ENCODE data around the gene RNF125. TPM values are rescaled to one million over a fixed set of nuclear protein-coding genes. Genes with fewer than 3 reads are reported as not detected.

The RNF125 gene
- total RNA-seq, 1 experiment from 2014 or later: 0.60 TPM

- no peak for DNase-seq (ENCODE audit: low read depth)
Measured at GRCh38 chr18:32091325-32091723, 72.7 kb downstream of the RNF125 start.

- DNase-seq (ENCODE audit: low read depth): peak; percentile 74
Measured at GRCh38 chr18:32091724-32092421, 73.2 kb downstream of the RNF125 start, which contains the start of gene RNF138. Gene RNF138, plus strand, starts transcription at chr18:32091874. Its CDS starts 903 bp downstream, at chr18:32092777.

GRCh38 chr18:32092422-32093101 lies 73.9 kb downstream of the RNF125 start:
- peak; percentile 92 for DNase-seq (ENCODE audit: low read depth)

- peak; percentile 53 for DNase-seq (ENCODE audit: low read depth)
Measured at GRCh38 chr18:32093102-32093511, 74.5 kb downstream of the RNF125 start.

GRCh38 chr18:32093523-32093922 lies 74.9 kb downstream of the RNF125 start:
- DNase-seq (ENCODE audit: low read depth): no peak

- no peak for DNase-seq (ENCODE audit: low read depth)
Measured at GRCh38 chr18:32095192-32095899, 76.7 kb downstream of the RNF125 start.

GRCh38 chr18:32095900-32096229 lies 77.2 kb downstream of the RNF125 start:
- no peak for DNase-seq (ENCODE audit: low read depth)

- DNase-seq (ENCODE audit: low read depth): no peak
Measured at GRCh38 chr18:32096946-32097345, 78.3 kb downstream of the RNF125 start.

GRCh38 chr18:32104516-32104915 lies 85.9 kb downstream of the RNF125 start:
- no peak for DNase-seq (ENCODE audit: low read depth)

GRCh38 chr18:32110005-32110404 lies 91.4 kb downstream of the RNF125 start:
- no peak for DNase-seq (ENCODE audit: low read depth)

- no peak for DNase-seq (ENCODE audit: low read depth)
Measured at GRCh38 chr18:32111706-32112105, 93.1 kb downstream of the RNF125 start.

- no peak for DNase-seq (ENCODE audit: low read depth)
Measured at GRCh38 chr18:32112826-32113225, 94.2 kb downstream of the RNF125 start.

- DNase-seq (ENCODE audit: low read depth): no peak
Measured at GRCh38 chr18:32114293-32114942, 95.8 kb downstream of the RNF125 start.

- no peak for DNase-seq (ENCODE audit: low read depth)
Measured at GRCh38 chr18:32122039-32122438, 103.4 kb downstream of the RNF125 start.

Other genes starting within 250 kb of the RNF125 start
- gene TRAPPC8, start 75.7 kb upstream of the RNF125 start, total RNA-seq (2014; rRNA removed; shearing (Covaris generic)): 28.1 and 28.7 TPM in 2 replicates
- 36.9 and 42.4 TPM in 2 replicates for gene RNF138, start 73.0 kb downstream of the RNF125 start, total RNA-seq (2014; rRNA removed; shearing (Covaris generic))
- gene MEP1B, start 171.2 kb downstream of the RNF125 start, total RNA-seq (2014; rRNA removed; shearing (Covaris generic)): not detected in 2 replicates

Data from RPMI7951 (cell line).